Superior temporal gyrus (tissue), 1 donor: ENCODE results near the gene HS6ST1.

Experiments used
- DNase-seq: peaks from one replicate; pipeline ENCODE4 v3.0.0-alpha.2; 2016; ENCODE audit errors: extremely low spot score

HS6ST1 gene

DNA sequence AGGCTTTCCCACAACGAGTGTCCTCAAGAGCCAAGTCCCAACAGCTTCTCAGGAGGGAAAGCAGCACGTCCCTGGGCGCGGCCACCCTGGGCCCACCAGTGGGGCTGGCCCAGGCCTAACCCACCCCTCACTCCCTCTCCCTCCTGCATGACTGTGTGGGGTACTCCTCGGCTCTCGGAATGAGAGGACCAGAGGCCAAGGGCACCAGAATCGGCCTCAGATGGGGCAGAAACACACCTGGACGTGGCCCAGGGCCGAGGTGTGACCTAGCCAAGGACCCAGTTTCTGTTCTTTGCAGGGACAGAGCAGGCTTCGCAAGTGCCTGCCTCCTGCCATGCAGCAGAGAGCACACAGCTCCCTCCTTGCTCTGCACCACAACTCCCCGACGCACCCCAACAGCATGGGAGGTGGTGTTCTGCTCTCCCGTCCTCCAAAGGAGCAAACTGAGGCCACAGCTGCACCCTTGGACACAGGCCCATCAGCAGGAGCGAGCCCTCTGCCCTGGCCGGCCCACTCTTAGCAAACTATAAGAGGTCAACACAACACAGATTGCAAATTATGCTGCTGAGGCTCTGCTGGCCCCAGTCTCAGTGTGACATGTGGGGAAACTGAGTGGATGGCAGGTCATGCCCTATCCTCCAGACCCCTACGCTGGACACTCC lies 19.7 kb downstream of the HS6ST1 start:
- DNase-seq, result no peak

DNA sequence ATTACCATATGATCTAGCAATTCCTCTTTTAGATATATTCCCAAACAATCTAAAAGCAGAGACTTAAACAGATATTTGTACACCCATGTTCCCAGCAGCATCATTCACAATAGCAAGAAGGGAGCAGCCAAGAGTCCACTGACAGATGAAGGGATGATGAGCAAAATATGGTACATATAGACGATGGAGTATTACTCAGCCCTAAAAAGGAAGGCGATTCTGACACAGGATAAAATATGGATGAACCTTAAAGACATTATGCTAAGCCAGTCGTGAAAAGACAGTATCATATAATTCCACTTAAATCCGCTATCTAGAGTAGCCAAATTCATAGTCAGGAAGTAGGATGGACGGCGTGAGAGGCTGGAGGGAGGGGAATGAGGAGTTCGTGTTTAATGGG lies 20.4 kb downstream of the HS6ST1 start:
- no peak for DNase-seq

DNA sequence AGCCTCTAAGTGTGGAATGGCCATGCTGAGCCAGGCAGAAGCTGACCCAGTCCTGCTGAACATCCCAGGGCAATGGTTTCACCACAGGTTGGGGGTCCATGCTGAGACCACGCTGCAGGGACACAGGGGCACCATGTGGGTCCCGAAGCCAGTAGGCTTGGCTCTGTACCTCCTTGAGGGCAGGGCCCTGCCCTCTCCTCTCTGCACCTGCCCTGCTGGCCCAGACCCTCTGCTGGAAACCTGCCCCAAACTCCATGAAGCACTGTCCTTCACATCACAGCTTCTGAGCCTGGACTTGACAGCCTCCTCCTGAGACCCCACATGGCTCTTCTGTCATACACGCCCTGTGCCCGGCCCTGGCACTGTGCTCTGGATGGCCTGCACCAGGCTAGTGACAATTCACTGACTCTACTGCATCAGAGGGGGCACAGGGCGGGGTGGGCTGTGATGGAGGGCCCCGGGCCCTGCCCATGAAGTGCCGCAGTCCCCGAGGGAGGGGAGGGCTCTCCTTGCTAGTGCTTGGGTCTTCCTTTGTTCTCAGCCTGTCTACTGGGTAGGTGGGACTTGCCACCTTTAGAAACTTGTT lies 24.7 kb downstream of the HS6ST1 start:
- DNase-seq, result no peak

DNA sequence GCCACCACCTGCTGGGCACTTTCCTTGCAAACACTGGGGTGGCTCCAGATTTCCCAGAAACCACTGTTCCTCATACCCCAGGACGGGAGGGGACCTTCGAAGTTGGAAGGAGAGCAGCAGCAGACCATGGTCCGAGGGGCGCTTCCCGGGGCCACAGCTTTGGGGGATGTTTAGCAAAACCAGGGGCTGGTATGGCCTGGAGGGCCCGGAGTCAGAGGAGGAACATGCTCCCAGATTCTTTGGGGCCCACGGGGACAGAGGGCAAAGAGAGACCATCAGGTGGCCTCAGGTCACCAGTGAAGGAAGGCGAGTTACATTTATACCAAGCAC lies 25.3 kb downstream of the HS6ST1 start:
- no peak for DNase-seq

DNA sequence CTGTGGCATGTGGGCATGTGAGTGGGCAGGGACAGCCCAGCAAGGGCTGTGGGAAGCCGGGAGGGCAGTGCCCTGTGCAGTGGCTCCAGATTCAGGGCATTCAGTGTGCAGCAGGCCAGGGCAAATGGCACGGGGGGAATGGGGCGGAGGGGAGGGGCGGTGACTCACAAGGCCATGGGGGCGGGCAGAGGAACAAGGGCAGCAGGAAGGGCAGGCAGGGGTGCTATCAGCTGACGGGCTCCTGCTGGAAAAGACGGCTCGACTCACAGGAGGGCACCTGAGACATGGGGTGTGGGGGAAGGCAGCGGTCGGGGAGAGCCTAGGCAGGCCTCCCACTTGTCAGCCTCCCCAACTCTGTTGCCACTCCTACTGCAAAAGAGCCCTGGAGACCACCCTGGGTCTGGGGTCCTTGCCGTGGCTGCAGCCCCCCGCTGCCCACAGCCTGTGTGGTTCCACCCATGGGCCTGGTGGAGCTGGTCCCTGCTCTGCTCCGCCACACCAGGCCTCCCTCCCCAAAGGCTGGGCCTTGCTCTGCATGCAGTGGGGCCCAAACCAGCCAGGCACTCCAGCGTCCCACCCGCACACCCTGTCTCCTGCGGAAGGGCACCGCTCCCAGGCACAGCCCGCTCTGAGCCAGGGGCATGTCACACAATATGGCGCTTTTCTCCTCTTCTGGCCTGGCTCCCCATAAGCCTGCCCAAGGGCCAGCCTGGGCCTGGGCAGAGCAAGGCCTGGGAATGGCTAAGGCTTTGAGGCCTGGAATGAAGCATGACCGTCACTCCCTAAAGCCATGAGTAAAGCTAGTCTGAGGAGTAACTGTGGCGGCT lies 25.9 kb downstream of the HS6ST1 start:
- DNase-seq, result no peak

DNA sequence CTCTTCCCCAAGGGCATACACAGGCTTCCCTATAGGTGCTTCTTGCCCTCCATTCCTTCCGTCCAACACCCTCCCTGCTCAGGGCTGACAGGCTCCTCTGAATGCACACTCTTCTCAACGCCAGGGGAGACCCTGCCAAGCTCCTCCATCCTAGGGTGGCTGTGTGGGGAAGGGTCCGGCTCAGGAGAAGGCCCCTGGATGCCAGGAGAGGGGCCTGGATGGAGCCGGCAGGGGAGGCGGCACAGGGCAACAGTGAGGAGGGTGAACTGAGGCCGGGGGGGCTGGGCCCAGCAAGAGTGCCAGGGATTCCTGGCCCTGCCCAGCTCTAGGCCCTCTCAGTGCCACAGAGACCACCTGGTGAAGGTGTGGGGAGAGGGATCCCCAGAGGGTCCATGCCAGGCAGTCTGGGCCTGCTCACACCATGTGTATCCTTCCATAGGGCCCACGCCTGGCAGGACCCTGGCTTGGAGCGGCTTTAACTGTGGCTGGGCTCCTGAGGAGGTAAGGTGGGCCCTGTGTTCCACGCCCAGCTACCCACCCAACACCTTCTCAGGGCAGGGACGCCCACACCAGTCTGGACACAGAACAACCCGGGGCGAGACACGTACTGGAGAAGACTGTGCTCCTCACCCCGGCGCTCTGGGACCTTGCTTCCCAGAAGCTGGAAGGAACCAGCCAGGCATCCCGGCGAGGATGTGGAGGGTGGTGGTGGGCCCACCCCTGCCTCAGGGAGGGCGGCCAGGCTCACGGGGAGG lies 26.6 kb downstream of the HS6ST1 start:
- DNase-seq, result no peak

DNA sequence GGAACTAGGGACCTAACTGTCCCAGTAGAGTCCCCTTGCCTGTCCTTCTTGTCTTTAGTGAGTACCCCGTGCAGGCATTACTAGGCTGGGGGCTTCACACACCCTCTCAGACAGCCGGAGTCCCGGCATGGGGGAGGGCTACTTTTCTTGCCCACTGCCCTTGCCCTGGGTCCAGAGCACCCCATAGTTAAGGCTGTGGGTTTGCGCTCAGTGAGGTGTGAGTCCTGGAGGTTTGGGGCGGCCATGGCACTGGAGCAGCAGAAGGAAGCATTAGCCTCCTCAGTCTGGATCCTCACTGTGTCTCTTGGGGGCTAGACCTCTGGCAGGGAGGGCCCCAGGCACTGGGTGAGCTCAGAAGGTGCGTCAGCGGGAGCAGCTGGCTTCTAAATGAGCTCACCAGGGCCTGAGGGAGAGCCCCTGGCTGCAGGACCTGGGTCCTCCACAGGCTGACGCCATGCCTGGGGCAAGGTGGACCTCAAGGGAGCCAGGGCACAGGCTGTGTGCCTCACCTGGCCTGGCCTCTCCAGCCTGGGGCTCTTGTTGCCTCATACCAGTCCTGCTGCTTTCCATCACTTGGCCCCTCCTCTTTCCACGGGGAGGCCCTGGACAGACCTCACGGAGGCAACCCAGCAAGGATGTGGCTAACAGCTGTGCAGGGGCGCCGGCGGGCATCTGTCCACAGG lies 27.4 kb downstream of the HS6ST1 start:
- DNase-seq, result no peak

DNA sequence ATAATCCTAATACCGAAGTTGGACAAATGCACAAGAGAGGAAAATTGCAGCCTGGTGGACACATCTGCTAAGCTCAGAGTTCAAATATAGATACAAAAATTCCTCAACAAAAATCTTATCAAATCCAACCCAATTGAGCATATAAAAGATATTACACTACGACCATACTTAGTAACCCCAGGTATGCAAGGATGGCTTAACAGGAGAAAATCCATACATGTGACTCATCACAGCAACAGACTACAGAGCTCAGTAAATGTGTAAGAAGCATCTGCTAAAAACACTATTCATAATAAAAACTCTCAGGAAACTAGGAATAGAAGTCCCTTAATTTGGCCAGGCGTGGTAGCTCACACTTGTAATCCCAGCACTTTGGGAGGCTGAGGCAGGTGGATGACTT lies 28.3 kb downstream of the HS6ST1 start:
- no peak for DNase-seq

DNA sequence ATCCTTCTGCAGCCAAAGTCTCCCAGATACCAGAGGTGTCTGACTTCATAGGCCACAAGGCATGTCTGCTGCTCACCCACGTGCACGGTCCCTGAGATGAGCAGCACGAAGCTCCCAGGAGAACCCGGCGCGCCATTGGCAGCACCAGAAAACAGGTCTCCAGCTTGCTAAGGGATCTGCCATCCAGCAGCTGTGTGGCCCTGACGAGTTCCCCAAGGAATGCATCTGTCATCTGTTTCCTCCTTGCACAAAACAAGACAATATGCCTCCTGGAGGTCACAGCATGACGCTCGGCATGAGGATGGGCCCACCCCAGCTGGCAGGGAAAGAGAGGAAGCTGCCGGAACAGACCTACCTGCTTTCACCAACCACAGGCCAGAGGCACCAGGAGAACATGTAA lies 29.2 kb downstream of the HS6ST1 start:
- no peak for DNase-seq

DNA sequence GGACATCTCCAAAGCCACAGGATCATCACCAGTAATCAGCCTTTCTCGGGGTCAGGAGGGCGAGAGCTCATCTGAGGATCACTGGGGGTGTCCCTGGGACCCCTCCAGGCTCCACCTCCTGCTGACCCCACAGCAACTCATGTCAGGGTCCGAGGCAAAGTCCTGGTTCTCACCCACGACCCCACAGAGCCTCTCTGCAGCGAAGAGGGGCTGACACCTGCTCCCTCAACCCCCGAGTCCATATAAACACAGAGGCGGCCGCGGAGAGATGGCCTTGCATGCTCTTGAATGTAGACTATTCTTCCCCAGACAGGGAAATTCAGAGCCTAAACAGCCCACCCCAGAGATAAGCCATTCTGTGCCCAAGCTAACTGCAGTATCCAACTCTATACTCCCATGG lies 29.9 kb downstream of the HS6ST1 start:
- no peak for DNase-seq

DNA sequence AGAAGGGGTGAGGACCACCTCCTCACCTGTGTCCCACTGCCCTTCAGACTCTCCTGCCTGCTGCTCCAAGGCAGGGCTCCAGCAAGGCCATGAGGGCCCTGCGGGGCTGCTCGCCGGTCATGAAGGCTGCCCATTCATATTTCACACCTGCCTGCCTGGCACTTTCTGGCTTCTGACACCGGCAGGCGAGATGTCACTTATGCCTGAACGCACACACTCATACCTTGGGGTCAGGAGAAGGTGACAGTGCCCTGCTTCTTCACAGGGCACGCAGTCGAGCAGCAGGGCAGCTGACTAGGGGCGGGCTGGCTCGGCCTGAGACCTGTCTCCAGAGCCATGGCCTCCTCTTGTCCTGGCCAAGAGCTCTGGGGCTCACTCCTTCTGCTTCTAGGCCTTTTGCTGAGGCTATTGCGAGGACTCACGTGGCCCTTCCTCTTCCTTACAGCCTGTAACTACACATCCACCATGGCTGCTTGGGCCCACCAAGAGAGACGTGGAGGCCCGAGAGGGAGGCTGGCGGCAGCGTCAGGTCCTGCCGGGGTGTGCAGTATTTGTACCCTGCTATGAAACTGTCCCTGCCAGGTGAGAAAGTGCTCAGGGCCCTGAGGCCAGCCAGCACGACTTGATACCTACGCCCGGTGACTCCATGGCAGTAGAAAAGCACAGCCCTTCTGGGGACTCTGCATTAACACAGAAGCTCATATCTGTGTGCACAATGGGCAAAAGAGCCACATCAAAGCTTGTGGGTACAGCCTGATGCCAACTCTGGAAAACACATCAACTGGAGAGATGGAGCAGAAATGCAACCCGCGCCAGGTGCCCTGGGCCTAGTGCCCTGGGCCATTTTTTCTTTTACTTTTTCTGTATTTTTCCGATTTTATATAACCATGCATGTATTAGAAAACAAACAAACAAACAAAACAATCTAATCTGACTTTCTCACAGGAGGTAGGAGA lies 30.6 kb downstream of the HS6ST1 start:
- DNase-seq, result no peak

DNA sequence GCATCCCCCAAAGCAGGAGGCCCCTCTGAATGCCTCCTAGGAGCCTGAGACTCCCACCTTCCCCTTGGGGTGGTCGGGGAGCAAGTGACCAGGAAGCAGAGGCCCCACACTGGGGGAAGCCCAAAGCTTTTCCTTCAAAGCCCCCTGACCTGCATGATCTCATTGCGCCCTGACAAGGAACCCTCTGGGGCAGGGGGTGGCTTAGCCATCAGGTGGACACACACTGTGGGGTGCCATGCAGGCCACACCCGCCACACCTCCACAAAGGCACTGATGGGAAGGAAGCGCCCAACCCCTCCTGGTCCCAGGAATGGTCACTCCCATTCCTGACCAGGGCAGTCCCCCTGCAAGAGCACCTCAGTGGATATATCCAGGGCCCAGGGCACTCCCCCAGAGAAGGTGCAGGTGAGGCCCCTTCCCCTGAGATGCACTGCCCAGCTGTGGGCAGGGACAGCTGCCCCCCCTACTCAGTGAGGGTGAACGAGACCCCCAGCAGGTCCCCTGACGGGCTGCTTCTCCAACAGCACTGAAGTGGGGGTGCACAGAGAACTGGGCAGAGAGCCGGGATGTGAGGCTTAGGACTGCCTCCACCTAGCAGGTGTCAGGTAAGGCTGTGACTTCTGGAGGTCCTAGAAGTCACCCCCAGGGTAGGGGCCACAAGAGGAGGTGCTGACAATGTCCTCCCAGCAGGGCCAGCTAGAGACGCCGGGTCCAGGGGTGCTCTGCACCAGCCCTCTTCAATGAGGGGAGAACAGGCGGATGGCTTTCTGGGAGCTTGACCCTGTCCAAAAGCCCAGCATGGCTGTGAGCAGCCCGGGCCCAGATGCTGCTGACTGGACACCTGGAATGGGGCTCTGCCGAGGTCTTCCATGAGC lies 31.5 kb downstream of the HS6ST1 start:
- DNase-seq, result no peak

DNA sequence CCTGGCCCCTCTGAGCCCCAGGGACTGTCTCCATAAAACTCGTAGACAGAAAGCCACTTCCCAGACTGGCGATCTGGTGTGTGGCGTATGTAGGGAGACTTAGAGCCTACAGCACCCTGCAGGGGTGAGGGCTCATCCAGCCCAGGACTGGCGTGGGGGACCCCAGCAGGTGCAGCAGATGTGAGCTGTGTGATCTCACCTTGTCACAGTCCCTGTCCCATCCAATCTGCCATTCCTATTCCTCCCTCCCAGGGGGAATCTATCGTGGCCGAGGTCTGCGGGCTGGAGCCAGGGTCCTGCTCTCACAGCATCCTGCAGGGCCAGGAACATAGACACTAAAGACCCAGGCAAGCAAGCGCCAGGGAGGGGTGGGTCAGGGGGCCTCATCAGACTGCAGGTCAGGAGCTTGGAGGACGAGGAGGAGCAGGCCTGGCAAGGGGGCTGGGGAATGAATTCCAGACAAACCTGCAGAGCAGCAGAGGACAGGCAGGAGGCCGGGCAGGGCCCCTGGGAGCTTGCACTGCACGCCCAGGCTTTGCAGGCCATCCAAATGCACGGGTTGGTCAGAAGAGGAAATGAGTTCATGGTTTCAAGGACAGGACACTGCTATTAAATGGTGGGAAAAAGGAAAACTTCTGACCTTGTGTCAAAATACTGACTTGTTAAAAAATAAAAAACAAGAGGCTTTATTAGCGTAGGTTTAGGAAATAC lies 32.5 kb downstream of the HS6ST1 start:
- no peak for DNase-seq

DNA sequence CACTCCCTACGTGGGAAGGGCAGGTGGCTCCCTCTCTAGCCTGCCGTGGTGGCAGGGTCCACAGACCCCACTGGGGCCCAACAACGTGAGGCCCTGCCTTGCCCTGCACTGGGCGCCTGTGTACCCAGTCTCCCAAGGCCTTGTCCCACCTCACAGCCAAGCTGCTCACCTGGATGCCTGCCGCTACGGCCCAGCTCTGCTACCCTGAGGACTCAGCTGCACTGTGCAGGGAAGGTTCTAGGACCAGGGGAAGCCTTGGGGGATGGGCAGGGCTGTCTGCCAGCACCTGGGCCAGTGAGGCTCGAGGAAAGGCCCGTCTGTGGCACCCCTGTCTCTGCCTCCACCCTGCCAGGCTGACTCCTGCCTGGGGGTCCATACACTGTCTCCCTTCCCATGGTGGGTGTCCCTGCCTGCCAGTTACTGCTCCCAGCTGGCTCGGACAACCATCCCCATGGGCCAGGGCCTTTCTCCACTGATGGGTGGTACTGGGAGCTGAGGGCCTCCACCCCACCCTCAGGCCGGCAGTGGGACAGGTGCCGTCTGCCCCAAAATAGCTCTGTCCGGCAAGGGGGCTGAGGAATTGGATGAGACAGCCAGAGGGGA lies 33.2 kb downstream of the HS6ST1 start:
- DNase-seq, result no peak

DNA sequence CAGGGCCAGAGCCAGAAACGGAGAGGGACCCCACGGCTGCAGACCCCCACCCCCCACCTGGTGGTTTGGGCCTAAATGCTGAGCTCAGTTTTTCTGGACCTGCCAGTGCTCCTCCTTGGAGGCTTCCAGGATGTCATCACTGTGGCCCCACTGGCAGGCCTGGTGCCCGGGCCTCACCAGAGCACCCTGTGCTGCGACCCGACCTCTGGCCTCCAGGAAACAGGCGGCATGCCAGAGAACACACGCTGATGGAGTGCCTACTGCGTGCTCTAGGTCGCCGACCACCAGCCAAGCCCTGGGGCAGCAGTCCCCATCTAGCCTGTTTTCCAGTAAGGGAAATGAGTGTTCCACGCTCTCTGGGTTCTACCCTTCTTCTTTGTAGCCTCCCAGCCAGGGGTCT lies 33.8 kb downstream of the HS6ST1 start:
- no peak for DNase-seq

DNA sequence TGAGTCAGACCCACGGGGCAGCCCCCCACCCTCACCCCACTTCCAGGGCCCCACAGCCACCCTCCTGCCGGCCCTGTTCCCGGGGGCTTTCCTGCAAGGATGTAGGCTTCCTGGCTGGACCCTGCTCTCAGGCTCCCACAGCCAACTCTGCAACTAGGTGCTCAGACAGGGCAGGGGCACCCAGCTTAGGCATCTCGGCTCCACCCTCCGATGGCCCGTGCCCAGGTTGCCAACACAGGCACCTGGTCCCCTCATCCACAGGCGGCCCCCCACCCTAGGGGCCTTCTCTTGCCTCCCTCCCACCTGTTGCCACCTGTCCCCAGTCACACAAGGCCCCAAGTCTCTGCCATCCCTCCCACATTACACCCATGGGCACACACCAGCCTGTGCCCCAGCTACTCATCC lies 34.6 kb downstream of the HS6ST1 start:
- DNase-seq, result no peak

DNA sequence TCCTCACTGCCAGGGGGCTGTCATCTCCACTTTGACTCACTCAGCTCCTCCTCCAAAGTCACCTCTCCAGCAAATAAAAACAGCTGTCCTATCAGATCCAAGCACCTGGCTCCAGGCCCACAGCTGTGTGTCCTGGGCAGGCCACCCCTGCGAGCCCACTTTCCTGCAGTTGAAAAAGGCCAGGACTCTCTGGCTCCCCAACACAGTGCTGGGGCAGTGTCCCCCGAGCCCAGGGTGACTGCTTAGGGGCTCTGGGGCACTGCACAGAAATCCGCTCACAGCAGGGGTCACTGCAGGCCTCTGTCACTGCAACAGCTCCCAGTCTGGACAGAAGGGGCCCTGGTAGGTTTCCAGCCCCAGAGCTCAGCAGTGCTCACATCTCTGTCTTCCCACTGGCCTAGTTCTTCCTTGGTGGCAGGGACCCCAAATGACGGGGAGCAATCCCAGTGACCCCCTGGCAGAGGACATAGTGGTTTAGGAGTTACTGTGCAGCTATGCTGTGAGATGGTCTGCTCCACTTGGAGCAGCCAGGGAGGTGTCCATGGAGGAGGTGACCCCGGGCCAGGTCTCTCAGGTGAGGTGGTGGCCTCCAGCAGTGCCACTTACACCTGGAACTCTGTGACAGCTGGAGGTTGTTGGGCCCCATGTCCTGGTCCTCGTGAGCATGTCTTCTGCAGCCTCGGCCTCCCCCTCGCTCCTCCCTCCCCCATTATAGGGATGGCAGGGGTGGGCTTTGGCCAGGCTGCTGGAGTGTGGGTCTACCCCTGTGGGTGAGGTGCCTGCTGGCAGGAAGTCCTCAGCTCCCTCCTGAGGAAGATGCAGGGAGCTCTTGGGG lies 35.5 kb downstream of the HS6ST1 start:
- DNase-seq, result no peak
